Measurements from ENCODE around the gene KLHL40. TPM values are rescaled to one million over a fixed set of nuclear protein-coding genes. Genes with fewer than 3 reads are reported as not detected.
"Not testable (repeated sequence)": the region's sequence is repeated elsewhere in the genome, so short reads cannot be mapped to it uniquely, and the experiment has no call there.

The KLHL40 gene
- total and polyA plus RNA-seq, 2 donors (not counting 1 experiment from before 2014, with no cell fraction given), result not detected

DNA sequence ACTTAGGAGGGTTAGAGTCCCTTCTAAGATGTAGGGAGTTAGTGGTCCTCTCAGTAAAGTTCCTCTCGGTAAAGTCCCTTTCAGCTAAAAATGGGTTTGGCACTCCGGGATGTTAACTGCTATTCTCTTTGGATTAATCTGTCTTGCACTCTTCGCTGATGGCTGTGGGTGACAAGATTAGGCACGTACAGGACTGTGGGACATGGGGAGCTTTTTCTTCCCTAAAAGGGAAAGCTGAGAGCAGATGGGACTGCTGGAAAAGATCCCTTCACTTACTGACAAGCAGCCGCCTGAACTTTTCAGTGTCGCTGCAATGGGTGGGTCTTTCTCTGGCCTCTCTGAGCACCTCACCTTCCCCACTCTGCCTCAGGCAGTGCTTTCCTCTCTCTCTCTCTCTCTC is 33.7 kb downstream of the KLHL40 start:
- H3K27ac ChIP-seq (ENCODE audit: insufficient read depth, low read length), result no peak overlapping the region
- no peaks in the 10 kb centered on the region for H3K79me2 ChIP-seq (ENCODE audit: control insufficient read depth, insufficient read depth, low read length)
- H3K27me3 ChIP-seq (ENCODE audit: control insufficient read depth, insufficient read depth, low read length), result no peaks in the 10 kb centered on the region
- H4K20me1 ChIP-seq (ENCODE audit: control insufficient read depth, extremely low read depth, insufficient read depth, low read length), result no peaks in the 10 kb centered on the region
- no peak overlapping the region for H2AFZ ChIP-seq (ENCODE audit: low read length)
- H3K4me3 ChIP-seq (replicated peaks in 1 of 4; ENCODE audit: control extremely low read depth in 1 of 4, insufficient read depth in 1 of 4, low read depth in 3 of 4, low read length in 4 of 4), result no peak overlapping the region
- no peak for DNase-seq (ENCODE audit: low read depth in 2 of 2)
- no peaks in the 10 kb centered on the region for H3K36me3 ChIP-seq (ENCODE audit: control insufficient read depth, insufficient read depth, low read length)
- H3K4me2 ChIP-seq (ENCODE audit: extremely low read depth, insufficient read depth, low read length), result no peak overlapping the region
- TF ChIP-seq EZH2 (IDR thresholded peaks at IDR 0.05; ENCODE audit: low read length, missing control alignments), result no peak
- TF ChIP-seq, protein P1, sequence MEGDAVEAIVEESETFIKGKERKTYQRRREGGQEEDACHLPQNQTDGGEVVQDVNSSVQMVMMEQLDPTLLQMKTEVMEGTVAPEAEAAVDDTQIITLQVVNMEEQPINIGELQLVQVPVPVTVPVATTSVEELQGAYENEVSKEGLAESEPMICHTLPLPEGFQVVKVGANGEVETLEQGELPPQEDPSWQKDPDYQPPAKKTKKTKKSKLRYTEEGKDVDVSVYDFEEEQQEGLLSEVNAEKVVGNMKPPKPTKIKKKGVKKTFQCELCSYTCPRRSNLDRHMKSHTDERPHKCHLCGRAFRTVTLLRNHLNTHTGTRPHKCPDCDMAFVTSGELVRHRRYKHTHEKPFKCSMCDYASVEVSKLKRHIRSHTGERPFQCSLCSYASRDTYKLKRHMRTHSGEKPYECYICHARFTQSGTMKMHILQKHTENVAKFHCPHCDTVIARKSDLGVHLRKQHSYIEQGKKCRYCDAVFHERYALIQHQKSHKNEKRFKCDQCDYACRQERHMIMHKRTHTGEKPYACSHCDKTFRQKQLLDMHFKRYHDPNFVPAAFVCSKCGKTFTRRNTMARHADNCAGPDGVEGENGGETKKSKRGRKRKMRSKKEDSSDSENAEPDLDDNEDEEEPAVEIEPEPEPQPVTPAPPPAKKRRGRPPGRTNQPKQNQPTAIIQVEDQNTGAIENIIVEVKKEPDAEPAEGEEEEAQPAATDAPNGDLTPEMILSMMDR (conservative IDR thresholded peaks at IDR 0.05 in 1 of 2, IDR thresholded peaks at IDR 0.05 in 1 of 2; ENCODE audit: low read depth in 1 of 2, low read length in 2 of 2), result no peak
- H3K9ac ChIP-seq (ENCODE audit: insufficient read depth, low read length), result no peak overlapping the region
- H3K9me3 ChIP-seq (ENCODE audit: control insufficient read depth, insufficient read depth, low read depth, low read length), result no peaks in the 10 kb centered on the region
- no peaks in the 10 kb centered on the region for H3K4me1 ChIP-seq (ENCODE audit: control insufficient read depth, extremely low read depth, insufficient read depth, low read length)

DNA sequence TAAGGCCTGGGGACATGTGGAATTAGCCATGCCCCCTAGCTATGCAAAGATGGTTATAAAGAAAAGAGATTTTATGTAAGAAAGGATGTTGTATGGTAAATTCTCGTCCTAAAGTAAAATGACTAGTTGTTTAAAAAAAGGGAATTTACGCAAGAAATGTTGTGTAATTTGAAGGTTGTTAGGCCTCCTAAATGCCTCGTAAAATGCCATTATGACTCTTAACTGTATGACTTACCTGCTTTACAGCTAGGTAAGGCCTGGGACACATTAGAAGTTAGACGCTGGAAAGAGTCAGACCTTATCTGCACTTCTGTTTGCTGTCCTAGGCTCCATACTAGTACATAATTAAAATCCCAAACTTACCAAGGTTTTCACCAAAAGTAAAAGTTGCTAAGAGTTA is 34.8 kb downstream of the KLHL40 start:
- Histone ChIP-seq H3K27me3 (ENCODE audit: control insufficient read depth, insufficient read depth, low read length) (no peaks in the 10 kb centered on the region), H3K9ac (ENCODE audit: insufficient read depth, low read length) (no peak overlapping the region), H3K4me3 (replicated peaks in 1 of 4; ENCODE audit: control extremely low read depth in 1 of 4, insufficient read depth in 1 of 4, low read depth in 3 of 4, low read length in 4 of 4) (no peak overlapping the region), H2AFZ (ENCODE audit: low read length) (no peak overlapping the region), H3K79me2 (ENCODE audit: control insufficient read depth, insufficient read depth, low read length) (no peaks in the 10 kb centered on the region), H3K4me1 (ENCODE audit: control insufficient read depth, extremely low read depth, insufficient read depth, low read length) (no peaks in the 10 kb centered on the region), H4K20me1 (ENCODE audit: control insufficient read depth, extremely low read depth, insufficient read depth, low read length) (no peaks in the 10 kb centered on the region), H3K27ac (ENCODE audit: insufficient read depth, low read length) (no peak overlapping the region), H3K9me3 (ENCODE audit: control insufficient read depth, insufficient read depth, low read depth, low read length) (no peaks in the 10 kb centered on the region), H3K4me2 (ENCODE audit: extremely low read depth, insufficient read depth, low read length) (no peak overlapping the region), H3K36me3 (ENCODE audit: control insufficient read depth, insufficient read depth, low read length) (no peaks in the 10 kb centered on the region)
- no peak for TF ChIP-seq EZH2 (IDR thresholded peaks at IDR 0.05; ENCODE audit: low read length, missing control alignments)
- TF ChIP-seq, protein P1 (conservative IDR thresholded peaks at IDR 0.05 in 1 of 2, IDR thresholded peaks at IDR 0.05 in 1 of 2; ENCODE audit: low read depth in 1 of 2, low read length in 2 of 2), result no peak
- DNase-seq (ENCODE audit: low read depth in 2 of 2), result no peak

DNA sequence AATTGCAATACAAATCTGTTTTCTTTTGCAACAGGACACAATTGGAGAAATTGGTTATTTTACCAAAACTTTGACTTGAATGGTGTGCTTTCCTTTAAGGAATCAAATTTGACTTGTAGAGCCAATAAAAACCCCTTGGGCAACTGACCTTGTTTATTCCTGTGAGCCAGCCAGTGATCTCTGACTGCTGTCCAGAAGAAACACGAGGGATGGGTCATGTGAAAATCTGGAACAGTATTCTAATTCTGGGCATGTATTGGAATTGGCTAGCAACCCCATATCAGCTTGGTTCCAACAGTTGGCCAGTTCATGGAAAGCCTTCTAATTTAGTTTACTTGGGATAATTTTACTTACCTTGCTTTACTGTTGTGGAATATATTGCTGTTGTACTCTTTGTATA is 36.4 kb downstream of the KLHL40 start:
- H4K20me1 ChIP-seq (ENCODE audit: control insufficient read depth, extremely low read depth, insufficient read depth, low read length), result no peaks in the 10 kb centered on the region
- no peaks in the 10 kb centered on the region for H3K27me3 ChIP-seq (ENCODE audit: control insufficient read depth, insufficient read depth, low read length)
- no peak overlapping the region for H3K4me2 ChIP-seq (ENCODE audit: extremely low read depth, insufficient read depth, low read length)
- TF ChIP-seq, protein P1 (conservative IDR thresholded peaks at IDR 0.05 in 1 of 2, IDR thresholded peaks at IDR 0.05 in 1 of 2; ENCODE audit: low read depth in 1 of 2, low read length in 2 of 2), result no peak
- no peak for TF ChIP-seq EZH2 (IDR thresholded peaks at IDR 0.05; ENCODE audit: low read length, missing control alignments)
- H3K36me3 ChIP-seq (ENCODE audit: control insufficient read depth, insufficient read depth, low read length), result no peaks in the 10 kb centered on the region
- H3K27ac ChIP-seq (ENCODE audit: insufficient read depth, low read length), result no peak overlapping the region
- no peak overlapping the region for H2AFZ ChIP-seq (ENCODE audit: low read length)
- no peaks in the 10 kb centered on the region for H3K9me3 ChIP-seq (ENCODE audit: control insufficient read depth, insufficient read depth, low read depth, low read length)
- H3K9ac ChIP-seq (ENCODE audit: insufficient read depth, low read length), result no peak overlapping the region
- H3K79me2 ChIP-seq (ENCODE audit: control insufficient read depth, insufficient read depth, low read length), result no peaks in the 10 kb centered on the region
- H3K4me1 ChIP-seq (ENCODE audit: control insufficient read depth, extremely low read depth, insufficient read depth, low read length), result no peaks in the 10 kb centered on the region
- no peak overlapping the region for H3K4me3 ChIP-seq (replicated peaks in 1 of 4; ENCODE audit: control extremely low read depth in 1 of 4, insufficient read depth in 1 of 4, low read depth in 3 of 4, low read length in 4 of 4)
- DNase-seq (ENCODE audit: low read depth in 2 of 2), result no peak

DNA sequence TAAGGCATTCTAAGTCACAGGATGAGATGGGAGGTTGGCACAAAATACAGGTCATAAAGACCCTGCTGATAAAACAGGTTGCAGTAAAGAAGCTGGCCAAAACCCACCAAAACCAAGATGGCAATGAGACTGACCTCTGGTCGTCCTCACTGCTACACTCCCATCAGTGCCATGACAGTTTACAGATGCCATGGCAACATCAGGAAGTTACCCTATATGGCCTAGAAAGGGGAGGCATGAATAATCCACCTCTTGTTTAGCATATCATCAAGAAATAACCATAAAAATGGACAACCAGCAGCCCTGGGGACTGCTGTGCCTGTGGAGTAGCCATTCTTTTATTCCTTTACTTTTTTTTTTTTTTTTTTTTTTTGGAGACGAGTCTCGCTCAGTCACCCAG is 37.1 kb downstream of the KLHL40 start:
- H3K9ac ChIP-seq (ENCODE audit: insufficient read depth, low read length); DNase-seq (ENCODE audit: low read depth in 2 of 2); H2AFZ ChIP-seq (ENCODE audit: low read length); H3K27ac ChIP-seq (ENCODE audit: insufficient read depth, low read length); H3K4me3 ChIP-seq (replicated peaks in 1 of 4; ENCODE audit: control extremely low read depth in 1 of 4, insufficient read depth in 1 of 4, low read depth in 3 of 4, low read length in 4 of 4); H3K9me3 ChIP-seq (ENCODE audit: control insufficient read depth, insufficient read depth, low read depth, low read length); H3K36me3 ChIP-seq (ENCODE audit: control insufficient read depth, insufficient read depth, low read length); H3K4me2 ChIP-seq (ENCODE audit: extremely low read depth, insufficient read depth, low read length); H4K20me1 ChIP-seq (ENCODE audit: control insufficient read depth, extremely low read depth, insufficient read depth, low read length); H3K4me1 ChIP-seq (ENCODE audit: control insufficient read depth, extremely low read depth, insufficient read depth, low read length); H3K27me3 ChIP-seq (ENCODE audit: control insufficient read depth, insufficient read depth, low read length); H3K79me2 ChIP-seq (ENCODE audit: control insufficient read depth, insufficient read depth, low read length): not testable (repeated sequence)

All from fibroblast of lung (primary cell).